Left lung (tissue), 10 donors: ENCODE data around the gene HDAC4. TPM values are rescaled to one million over a fixed set of nuclear protein-coding genes. Genes with fewer than 3 reads are reported as not detected.

Experiments
- ATAC-seq: fragments of 200-7000 bp; cut with Tn5 transposase; one replicate; pipeline ENCODE4 v1.9.1; 2020; ENCODE audit warnings: moderate library complexity
- DNase-seq, 4 donors: peaks; one replicate each; pipeline ENCODE4 v3.0.0-alpha.2; 2013 to 2020
- H3K27ac ChIP-seq, 2 donors: fragments of 200-600 bp; sonication (generic) in 1 of 2; one replicate each; pipeline versions ENCODE4 v1.5.0 to v1.8.0; 2020 to 2021
- H3K27me3 ChIP-seq, 2 donors: fragments of 200-600 bp; sonication (generic) in 1 of 2; one replicate each; pipeline versions ENCODE4 v1.5.0 to v1.8.0; 2020 to 2021
- H3K36me3 ChIP-seq, 2 donors: fragments of 200-600 bp; sonication (generic) in 1 of 2; one replicate each; pipeline versions ENCODE4 v1.5.0 to v1.8.0; 2020 to 2021
- H3K4me1 ChIP-seq, 2 donors: fragments of 200-600 bp; one replicate each; pipeline ENCODE4 v1.8.0; 2021
- H3K4me3 ChIP-seq, 2 donors: fragments of 200-600 bp; sonication (generic) in 1 of 2; one replicate each; pipeline versions ENCODE4 v1.5.0 to v1.8.0; 2020 to 2021; ENCODE audit warnings: mild to moderate bottlenecking in 1 of 2
- H3K9me3 ChIP-seq, 2 donors: fragments of 200-600 bp; sonication (generic) in 1 of 2; one replicate each; pipeline versions ENCODE4 v1.5.0 to v1.8.0; 2020 to 2021
- intact Hi-C, 2 donors: fragments of 100-400 bp; cut with DNase I; formaldehyde crosslinking; loops; one replicate each; pipeline versions ENCODE4 v1.11.2 to v1.14.2; 2022
- polyA plus RNA-seq, 6 donors: library from polyadenylated mRNA; unstranded; fragments of 120-200 nt; gene quantifications; one replicate each; pipeline ENCODE4 v1.2.1, GENCODE V29; 2013; ENCODE audit not compliant: insufficient read length in 6 of 6
- total RNA-seq, 2 donors: library from RNA; stranded (reverse); fragmentation: NEBNext Ultra II Directional; extraction: Animal tissue kit (Norgen Biotek cat#: 25700); gene quantifications; one replicate each; pipeline ENCODE4 v1.2.1, GENCODE V29; 2021
- TF ChIP-seq, protein P1 (sequence below), 2 donors: fragments of 200-600 bp; sonication (generic) in 1 of 2; IDR thresholded peaks; one replicate each; pipeline versions ENCODE4 v1.5.0 to v1.8.0; 2021; ENCODE audit warnings: antibody characterized with exemption in 2 of 2
- donor health status: DM: no; HTN: yes; CAD: no.
- donor health status: DM: no; HTN: no; CAD: no.

Gene HDAC4
- total and polyA plus RNA-seq, 8 donors = 9.9 to 36.8 (median 12.8) TPM

DNA sequence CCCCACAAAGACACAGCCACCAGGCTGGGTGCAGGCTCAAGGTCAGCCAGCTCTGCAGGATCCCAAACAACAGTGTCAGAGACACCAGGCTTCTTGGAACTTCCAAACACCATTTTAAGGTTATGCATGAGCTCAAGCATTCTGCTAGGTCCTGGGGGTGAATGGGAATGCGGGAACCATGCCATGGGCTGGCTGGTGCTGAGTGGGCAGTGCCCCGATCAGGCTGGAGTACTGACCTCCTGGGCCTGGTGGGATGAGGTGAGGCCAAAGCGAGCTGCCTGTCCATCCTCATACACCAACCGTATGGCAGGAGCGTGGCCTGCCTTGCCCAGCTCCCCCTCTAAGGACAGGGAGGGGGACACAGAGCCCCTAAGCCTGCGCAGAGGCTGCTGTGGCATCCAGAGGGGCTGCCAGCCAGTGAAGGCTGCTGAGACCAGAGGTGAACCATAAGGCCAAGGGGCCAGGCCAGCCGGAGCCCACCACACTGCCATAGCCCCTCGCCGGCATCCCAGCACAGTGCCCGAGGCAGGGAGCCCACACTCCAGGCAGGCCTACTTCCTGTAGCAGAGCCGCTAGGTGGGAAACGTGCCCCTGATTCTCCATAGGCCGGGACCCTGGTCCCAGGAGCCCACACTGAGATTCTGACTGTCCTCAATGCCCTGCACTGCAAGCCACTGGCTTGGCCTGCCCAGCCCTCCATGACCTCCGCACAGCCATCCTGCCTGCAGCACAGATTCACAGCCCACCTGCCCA, 135.0 kb downstream of the HDAC4 start:
- TF ChIP-seq, protein P1, sequence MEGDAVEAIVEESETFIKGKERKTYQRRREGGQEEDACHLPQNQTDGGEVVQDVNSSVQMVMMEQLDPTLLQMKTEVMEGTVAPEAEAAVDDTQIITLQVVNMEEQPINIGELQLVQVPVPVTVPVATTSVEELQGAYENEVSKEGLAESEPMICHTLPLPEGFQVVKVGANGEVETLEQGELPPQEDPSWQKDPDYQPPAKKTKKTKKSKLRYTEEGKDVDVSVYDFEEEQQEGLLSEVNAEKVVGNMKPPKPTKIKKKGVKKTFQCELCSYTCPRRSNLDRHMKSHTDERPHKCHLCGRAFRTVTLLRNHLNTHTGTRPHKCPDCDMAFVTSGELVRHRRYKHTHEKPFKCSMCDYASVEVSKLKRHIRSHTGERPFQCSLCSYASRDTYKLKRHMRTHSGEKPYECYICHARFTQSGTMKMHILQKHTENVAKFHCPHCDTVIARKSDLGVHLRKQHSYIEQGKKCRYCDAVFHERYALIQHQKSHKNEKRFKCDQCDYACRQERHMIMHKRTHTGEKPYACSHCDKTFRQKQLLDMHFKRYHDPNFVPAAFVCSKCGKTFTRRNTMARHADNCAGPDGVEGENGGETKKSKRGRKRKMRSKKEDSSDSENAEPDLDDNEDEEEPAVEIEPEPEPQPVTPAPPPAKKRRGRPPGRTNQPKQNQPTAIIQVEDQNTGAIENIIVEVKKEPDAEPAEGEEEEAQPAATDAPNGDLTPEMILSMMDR (IDR thresholded peaks at IDR 0.05) = no peak
- Histone ChIP-seq H3K9me3 (no peaks in the 10 kb centered on the region), H3K36me3 (no peaks in the 10 kb centered on the region), H3K4me3 (peak overlapping the region in 1 of 2 donors; percentile 30), H3K27ac (peak overlapping the region; percentile 53 to 95), H3K27me3 (no peaks in the 10 kb centered on the region), H3K4me1 (peaks cover 49 to 91% of the 10 kb centered on the region in 2 donors)
- DNase-seq = no peak
- no peak for ATAC-seq
- intact Hi-C loops = no loop called here

DNA sequence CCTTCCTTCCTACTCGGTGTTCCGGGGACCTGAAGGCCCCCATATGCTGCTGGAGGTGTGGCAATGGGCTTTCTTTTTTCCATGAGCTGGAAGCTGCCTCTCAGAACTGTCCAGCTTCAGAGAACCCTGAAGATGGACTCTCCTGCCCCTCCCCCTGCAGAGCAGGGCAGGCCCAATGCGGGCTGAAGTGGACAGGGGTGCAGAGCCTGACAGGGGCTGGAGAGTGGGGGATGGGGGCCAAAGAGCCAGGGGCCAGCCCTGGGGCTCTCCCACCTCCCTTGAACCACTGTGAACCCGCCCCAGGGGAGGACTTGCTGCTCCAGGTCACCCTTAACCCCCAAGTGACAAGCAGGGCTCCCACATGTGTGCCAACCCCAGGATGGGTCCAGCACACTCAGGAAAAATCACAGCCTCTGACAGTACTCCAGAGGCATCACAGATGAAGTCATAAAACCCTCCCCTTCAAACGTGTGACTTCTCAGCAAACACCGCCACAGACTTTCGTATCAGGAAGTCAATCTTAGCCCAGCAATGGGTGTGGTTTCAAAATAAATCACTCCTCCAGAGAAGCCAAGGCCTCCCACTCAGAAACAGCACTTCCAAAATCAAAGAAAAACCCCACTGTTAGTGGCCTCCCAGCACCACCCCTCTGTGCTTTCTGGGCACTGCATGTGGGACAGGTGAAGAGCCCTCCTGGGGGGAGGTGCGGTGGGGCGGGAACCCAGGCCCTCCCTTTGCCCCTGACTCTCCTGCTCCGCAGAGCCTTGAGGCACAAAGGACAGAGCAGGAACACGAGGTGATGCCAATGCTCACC, 135.8 kb downstream of the HDAC4 start:
- no peaks in the 10 kb centered on the region for H3K9me3 ChIP-seq
- ATAC-seq (peak; percentile 40), DNase-seq (peak in 1 of 4 donors; percentile 68)
- no peaks in the 10 kb centered on the region for H3K27me3 ChIP-seq
- no peaks in the 10 kb centered on the region for H3K36me3 ChIP-seq
- TF ChIP-seq, protein P1 (IDR thresholded peaks at IDR 0.05) = no peak
- peak overlapping the region; percentile 53 to 95 for H3K27ac ChIP-seq
- intact Hi-C loops = no loop called here
- peak overlapping the region in 1 of 2 donors; percentile 30 for H3K4me3 ChIP-seq
- H3K4me1 ChIP-seq = peaks cover 49 to 94% of the 10 kb centered on the region in 2 donors

DNA sequence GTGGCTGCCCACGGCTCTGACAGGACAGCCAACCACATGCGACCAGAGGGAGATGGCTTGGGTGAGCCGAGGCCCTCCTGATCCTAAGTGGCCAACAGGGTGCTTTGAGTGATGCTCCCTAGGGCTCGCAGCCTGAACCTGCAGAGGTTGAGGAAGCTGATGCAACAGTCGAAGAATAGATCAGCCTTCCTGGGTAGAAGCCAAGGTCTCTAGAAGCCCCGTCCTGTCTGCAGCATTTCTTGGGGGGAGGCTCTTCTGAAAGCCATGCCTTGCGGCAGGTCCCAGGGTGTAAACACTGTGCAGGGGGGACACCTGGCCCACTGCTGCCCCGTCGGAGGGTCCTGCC, 136.4 kb downstream of the HDAC4 start:
- DNase-seq (no peak), ATAC-seq (no peak)
- TF ChIP-seq, protein P1 (IDR thresholded peaks at IDR 0.05) = no peak
- intact Hi-C loops = no loop called here
- peaks cover 49 to 94% of the 10 kb centered on the region in 2 donors for H3K4me1 ChIP-seq
- H3K4me3 ChIP-seq = peak overlapping the region in 1 of 2 donors; percentile 30
- no peaks in the 10 kb centered on the region for H3K36me3 ChIP-seq
- peak overlapping the region; percentile 56 to 95 for H3K27ac ChIP-seq
- no peaks in the 10 kb centered on the region for H3K9me3 ChIP-seq
- H3K27me3 ChIP-seq = no peaks in the 10 kb centered on the region

DNA sequence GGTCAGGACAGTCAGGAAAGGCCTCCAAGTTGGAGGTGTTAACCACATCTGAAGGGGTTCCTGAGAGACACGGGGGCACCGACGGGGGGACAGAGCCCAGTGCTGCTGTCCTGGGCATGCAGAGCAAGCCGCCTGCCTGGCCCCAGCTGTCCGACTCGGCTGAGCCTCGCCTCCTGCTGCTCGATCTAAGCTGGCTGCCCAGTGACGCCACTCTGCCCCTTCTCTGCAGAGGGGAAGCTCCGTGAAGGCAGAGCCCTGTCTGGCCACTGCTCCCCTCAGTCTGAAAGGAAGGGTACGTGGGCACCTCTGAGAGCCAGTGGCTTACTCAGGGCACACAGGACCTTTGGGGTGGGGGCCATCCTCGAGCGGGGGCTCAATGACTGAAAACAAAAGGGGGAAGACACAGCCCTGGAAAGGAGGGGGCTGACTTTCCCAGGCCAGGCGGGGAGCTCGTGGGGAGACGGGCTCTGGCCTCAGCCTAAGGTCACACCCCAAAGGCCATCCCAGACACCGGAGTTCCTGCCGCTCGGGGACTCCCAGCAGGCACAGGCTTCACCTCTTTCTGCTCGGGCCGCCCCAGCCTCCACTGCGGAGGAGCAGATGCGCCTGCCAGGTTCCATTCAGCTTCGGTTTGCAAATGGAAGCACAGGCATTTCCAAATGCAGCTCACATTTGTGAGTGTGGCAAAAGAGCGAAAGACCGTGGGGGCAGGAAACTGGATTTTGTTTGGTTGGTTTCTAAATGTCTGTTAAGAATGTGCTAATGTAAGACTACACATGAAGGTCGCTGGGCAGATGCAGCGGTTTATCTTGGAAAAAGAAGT, 136.9 kb downstream of the HDAC4 start:
- H3K27ac ChIP-seq = peak overlapping the region; percentile 56 to 95
- no peaks in the 10 kb centered on the region for H3K27me3 ChIP-seq
- no peak for ATAC-seq
- DNase-seq = no peak
- TF ChIP-seq, protein P1 (IDR thresholded peaks at IDR 0.05) = no peak
- H3K4me1 ChIP-seq = peaks cover 49 to 93% of the 10 kb centered on the region in 2 donors
- no peaks in the 10 kb centered on the region for H3K36me3 ChIP-seq
- H3K9me3 ChIP-seq = no peaks in the 10 kb centered on the region
- H3K4me3 ChIP-seq = peak overlapping the region in 1 of 2 donors; percentile 30
- intact Hi-C loops = no loop called here
